KMS-11 (cell line): ENCODE measurements around the gene AFF3.

Source experiments
- H2AFZ ChIP-seq: fragments of 200-600 bp; sonication (generic); 2 replicates; pipeline ENCODE4 v1.6.1; 2016; ENCODE audit warnings: antibody characterized with exemption, mixed run types, low read depth
- H3K27ac ChIP-seq: fragments of 200-600 bp; sonication (generic); 2 replicates; pipeline ENCODE4 v1.6.1; 2016; ENCODE audit warnings: mild to moderate bottlenecking, mixed run types
- H3K27me3 ChIP-seq: fragments of 200-600 bp; sonication (generic); 2 replicates; pipeline ENCODE4 v1.6.1; 2017; ENCODE audit warnings: mild to moderate bottlenecking, low read depth, mixed run types, moderate library complexity; ENCODE audit not compliant: insufficient read depth
- H3K36me3 ChIP-seq: fragments of 200-600 bp; sonication (generic); 2 replicates; pipeline ENCODE4 v1.6.1; 2017; ENCODE audit warnings: mild to moderate bottlenecking, mixed run types; ENCODE audit not compliant: insufficient read depth
- H3K4me1 ChIP-seq: fragments of 200-600 bp; sonication (generic); 2 replicates; pipeline ENCODE4 v1.6.1; 2016; ENCODE audit warnings: mild to moderate bottlenecking, low read depth, mixed run types; ENCODE audit not compliant: poor library complexity, severe bottlenecking
- H3K4me2 ChIP-seq: fragments of 200-600 bp; sonication (generic); 2 replicates; pipeline ENCODE4 v1.7.0; 2016; ENCODE audit warnings: mild to moderate bottlenecking, mixed run types
- H3K4me3 ChIP-seq: fragments of 200-600 bp; sonication (generic); IDR thresholded peaks from 2 replicates; pipeline ENCODE4 v1.6.1; 2017; ENCODE audit warnings: low read depth, low read length, mixed read lengths; ENCODE audit not compliant: insufficient read depth
- H3K79me2 ChIP-seq: fragments of 200-600 bp; sonication (generic); 2 replicates; pipeline ENCODE4 v1.6.1; 2016; ENCODE audit warnings: low read depth, mixed run types; ENCODE audit not compliant: insufficient read depth
- H3K9ac ChIP-seq: fragments of 200-600 bp; sonication (generic); 2 replicates; pipeline ENCODE4 v1.6.1; 2016; ENCODE audit warnings: mild to moderate bottlenecking, mixed run types
- H4K20me1 ChIP-seq: fragments of 200-600 bp; sonication (generic); 2 replicates; pipeline ENCODE4 v1.6.1; 2016; ENCODE audit warnings: mild to moderate bottlenecking, mixed run types; ENCODE audit not compliant: insufficient read depth
- CTCF ChIP-seq: fragments of 200-600 bp; sonication (generic); conservative IDR thresholded peaks from 2 replicates; pipeline ENCODE4 v1.6.1; 2017; ENCODE audit warnings: low read depth, mild to moderate bottlenecking, antibody characterized with exemption, low read length, moderate library complexity, mixed read lengths

Gene AFF3

DNA sequence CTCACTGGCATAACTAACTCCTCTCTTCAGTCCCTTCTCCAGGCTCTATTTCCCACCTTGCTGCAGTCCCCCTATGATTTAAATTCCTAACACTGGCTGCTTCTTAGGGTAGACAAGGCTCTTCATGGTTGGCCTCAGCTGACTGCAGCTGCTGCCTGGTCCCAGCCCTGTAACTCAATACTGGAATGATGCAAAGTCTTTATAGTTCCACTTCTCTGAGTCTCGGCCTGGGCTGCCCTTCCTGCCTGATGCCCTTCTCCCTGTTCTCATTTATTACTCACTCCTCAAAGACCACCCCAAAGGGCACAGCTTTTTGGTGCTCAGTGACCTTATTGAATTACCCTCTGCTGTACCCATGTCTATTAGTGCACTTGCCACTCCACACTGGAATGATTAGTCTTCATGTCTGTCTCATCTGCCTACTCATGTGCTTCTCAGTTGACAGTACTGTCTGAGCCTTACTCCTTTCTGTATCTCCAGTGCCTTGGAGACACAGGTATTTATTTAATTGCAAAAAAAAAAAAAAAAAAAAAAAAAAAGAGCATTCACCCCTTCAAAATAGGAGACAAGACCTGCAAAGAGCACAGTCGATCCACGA is 453.1 kb downstream of the AFF3 start:
- no peak overlapping the region for H2AFZ ChIP-seq
- no peaks in the 10 kb centered on the region for H3K36me3 ChIP-seq
- no peak overlapping the region for H3K4me3 ChIP-seq
- no peak for TF ChIP-seq CTCF
- H3K27me3 ChIP-seq: no peaks in the 10 kb centered on the region
- no peaks in the 10 kb centered on the region for H4K20me1 ChIP-seq
- no peaks in the 10 kb centered on the region for H3K4me1 ChIP-seq
- H3K9ac ChIP-seq: no peak overlapping the region
- no peak overlapping the region for H3K27ac ChIP-seq
- H3K4me2 ChIP-seq: no peak overlapping the region
- H3K79me2 ChIP-seq: no peaks in the 10 kb centered on the region

GRCh38 chr2:99688699-99689098 is 453.7 kb downstream of the AFF3 start:
- no peak overlapping the region for H3K4me3 ChIP-seq
- H3K9ac ChIP-seq: no peak overlapping the region
- H3K79me2 ChIP-seq: no peaks in the 10 kb centered on the region
- H3K4me1 ChIP-seq: no peaks in the 10 kb centered on the region
- no peak for TF ChIP-seq CTCF
- H4K20me1 ChIP-seq: no peaks in the 10 kb centered on the region
- H2AFZ ChIP-seq: no peak overlapping the region
- H3K36me3 ChIP-seq: no peaks in the 10 kb centered on the region
- H3K27ac ChIP-seq: no peak overlapping the region
- H3K27me3 ChIP-seq: no peaks in the 10 kb centered on the region
- H3K4me2 ChIP-seq: no peak overlapping the region

DNA sequence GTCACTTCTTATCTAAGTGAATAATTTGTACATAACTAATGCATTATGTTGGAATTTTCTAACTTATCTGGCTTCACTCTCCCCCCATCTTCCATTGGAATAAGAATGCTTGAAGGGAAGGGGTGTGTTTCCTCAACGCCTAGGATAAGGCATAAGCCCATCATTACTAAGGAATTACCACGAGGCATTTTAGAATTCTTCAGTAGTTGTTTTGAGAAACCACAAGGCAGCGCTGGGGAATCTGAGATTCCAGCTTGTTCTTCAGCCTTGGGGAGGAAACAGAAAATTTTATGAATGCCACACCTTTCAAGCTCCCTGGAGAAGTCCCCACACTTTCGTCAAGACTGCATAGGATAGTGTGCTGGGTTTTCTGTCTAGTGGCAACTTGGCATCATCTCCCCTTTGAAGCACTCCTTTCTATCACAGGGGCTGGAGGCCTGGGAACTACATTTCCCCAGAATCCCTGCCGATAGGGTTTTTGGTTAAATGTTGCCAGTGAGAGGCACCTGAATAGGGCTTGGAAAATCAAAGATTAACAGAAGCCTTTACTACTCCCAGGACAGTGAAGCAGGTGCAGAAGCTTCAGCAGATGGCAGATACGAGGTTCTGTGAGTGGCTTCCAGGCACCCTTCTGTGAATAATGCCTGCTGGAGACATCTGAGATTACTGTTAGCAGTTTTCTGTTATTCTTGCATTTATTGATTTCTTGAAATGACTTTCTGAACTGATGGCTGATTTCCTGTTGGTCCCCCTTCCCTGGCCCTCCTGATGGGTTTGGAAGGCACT is 459.9 kb downstream of the AFF3 start:
- Histone ChIP-seq H2AFZ (no peak overlapping the region), H3K4me2 (no peak overlapping the region), H3K4me1 (no peaks in the 10 kb centered on the region), H3K27ac (no peak overlapping the region), H4K20me1 (no peaks in the 10 kb centered on the region), H3K9ac (no peak overlapping the region), H3K4me3 (no peak overlapping the region), H3K79me2 (no peaks in the 10 kb centered on the region), H3K36me3 (no peaks in the 10 kb centered on the region), H3K27me3 (no peaks in the 10 kb centered on the region)
- TF ChIP-seq CTCF: no peak

- H3K79me2 ChIP-seq: no peaks in the 10 kb centered on the region
- no peak overlapping the region for H3K27ac ChIP-seq
These were observed 461.4 kb downstream of the AFF3 start for GRCh38 chr2:99680946-99681345.

More at GRCh38 chr2:99680946-99681345, 461.4 kb downstream of the AFF3 start:
- no peak overlapping the region for H2AFZ ChIP-seq
- no peak overlapping the region for H3K4me3 ChIP-seq
- no peaks in the 10 kb centered on the region for H3K4me1 ChIP-seq
- no peaks in the 10 kb centered on the region for H4K20me1 ChIP-seq
- H3K27me3 ChIP-seq: no peaks in the 10 kb centered on the region
- TF ChIP-seq CTCF: no peak
- H3K4me2 ChIP-seq: no peak overlapping the region
- no peaks in the 10 kb centered on the region for H3K36me3 ChIP-seq
- H3K9ac ChIP-seq: no peak overlapping the region
